ENCODE data around the gene NDC1.
"Not testable (repeated sequence)": the region's sequence is repeated elsewhere in the genome, so short reads cannot be mapped to it uniquely, and the experiment has no call there.

The NDC1 gene, protein sequence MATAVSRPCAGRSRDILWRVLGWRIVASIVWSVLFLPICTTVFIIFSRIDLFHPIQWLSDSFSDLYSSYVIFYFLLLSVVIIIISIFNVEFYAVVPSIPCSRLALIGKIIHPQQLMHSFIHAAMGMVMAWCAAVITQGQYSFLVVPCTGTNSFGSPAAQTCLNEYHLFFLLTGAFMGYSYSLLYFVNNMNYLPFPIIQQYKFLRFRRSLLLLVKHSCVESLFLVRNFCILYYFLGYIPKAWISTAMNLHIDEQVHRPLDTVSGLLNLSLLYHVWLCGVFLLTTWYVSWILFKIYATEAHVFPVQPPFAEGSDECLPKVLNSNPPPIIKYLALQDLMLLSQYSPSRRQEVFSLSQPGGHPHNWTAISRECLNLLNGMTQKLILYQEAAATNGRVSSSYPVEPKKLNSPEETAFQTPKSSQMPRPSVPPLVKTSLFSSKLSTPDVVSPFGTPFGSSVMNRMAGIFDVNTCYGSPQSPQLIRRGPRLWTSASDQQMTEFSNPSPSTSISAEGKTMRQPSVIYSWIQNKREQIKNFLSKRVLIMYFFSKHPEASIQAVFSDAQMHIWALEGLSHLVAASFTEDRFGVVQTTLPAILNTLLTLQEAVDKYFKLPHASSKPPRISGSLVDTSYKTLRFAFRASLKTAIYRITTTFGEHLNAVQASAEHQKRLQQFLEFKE

DNA sequence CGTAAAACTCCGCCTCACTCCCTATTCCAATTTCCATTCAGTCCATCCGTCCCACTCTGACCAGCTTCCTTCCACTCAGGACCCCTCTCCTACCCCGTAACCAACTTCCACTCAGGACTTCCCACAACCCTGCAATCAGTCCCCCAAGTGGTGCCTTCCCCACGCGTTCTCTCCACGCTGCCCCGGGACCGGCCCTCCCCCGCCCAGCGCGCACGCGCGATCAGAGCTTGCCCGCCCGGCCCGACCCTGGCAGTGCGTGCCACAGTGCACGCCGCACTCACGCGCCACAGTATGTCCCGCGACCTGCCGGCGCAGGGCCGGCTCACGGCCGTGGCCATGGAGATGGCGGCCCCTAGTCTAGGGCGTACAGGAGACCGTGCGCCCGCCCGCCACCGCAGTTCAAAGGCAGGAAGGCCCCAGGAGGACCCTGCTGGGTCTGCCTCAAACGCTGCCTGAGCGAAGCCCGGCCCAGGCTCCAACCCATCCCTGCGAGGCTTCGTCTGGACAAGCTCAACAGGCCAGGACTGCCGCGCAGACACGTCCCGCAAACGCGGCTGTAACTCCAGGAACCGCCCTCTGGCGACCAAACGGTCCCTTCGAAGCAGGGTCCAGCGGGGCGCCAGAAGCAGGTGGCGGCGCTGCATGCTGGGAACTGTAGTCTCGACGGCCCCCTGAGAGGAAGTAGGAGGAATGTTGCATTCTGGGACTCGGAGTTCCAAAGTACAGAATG is at the start of gene NDC1:
NDC1 (minus strand) TSS at position 373 of the 730 bp plus-strand sequence; CDS start at position 338, 35 bp downstream.
- H3K27ac Mint-ChIP-seq (ENCODE audit: low read depth), result peak within 1 kb of the TSS; percentile 94
- ATAC-seq (replicated peaks; ENCODE audit: extremely low read depth, poor library complexity, severe bottlenecking) (peak; percentile 91), DNase-seq (ENCODE audit: low spot score in 2 of 2) (peak; percentile 82 to 84)
- H3K27me3 Mint-ChIP-seq, result no peaks in the 10 kb centered on the region
- H3K4me1 Mint-ChIP-seq, result peaks cover 32% of the 10 kb centered on the region
- H3K36me3 Mint-ChIP-seq (ENCODE audit: insufficient read depth), result peaks cover 11% of the 10 kb centered on the region
- peak within 1 kb of the TSS; percentile 97 for H3K4me3 Mint-ChIP-seq
- no peaks in the 10 kb centered on the region for H3K9me3 Mint-ChIP-seq

DNA sequence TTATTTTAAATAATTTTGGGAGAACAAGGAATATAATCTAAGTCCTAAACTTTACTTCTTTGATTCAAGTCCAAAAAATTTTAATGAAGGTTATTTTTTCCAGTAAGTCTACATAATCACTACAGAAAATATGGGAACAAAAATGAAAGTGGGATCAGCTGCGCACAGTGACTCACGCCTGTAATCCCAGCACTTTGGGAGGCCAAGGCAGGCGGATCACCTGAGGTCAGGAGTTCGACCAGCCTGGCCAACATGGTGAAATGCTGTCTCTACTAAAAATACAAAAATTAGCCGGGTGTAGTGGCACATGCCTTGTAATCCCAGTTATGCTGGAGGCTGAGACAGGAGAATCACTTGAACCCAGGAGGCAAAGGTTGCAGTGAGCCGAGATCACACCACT is 45.5 kb upstream of the NDC1 start:
- peaks cover 32% of the 10 kb centered on the region for H3K36me3 Mint-ChIP-seq (ENCODE audit: insufficient read depth)
- not testable (repeated sequence) for ATAC-seq (replicated peaks; ENCODE audit: extremely low read depth, poor library complexity, severe bottlenecking); H3K9me3 Mint-ChIP-seq; H3K4me3 Mint-ChIP-seq; H3K27ac Mint-ChIP-seq (ENCODE audit: low read depth); H3K27me3 Mint-ChIP-seq; DNase-seq (ENCODE audit: low spot score in 2 of 2)
- peaks cover 46% of the 10 kb centered on the region for H3K4me1 Mint-ChIP-seq

DNA sequence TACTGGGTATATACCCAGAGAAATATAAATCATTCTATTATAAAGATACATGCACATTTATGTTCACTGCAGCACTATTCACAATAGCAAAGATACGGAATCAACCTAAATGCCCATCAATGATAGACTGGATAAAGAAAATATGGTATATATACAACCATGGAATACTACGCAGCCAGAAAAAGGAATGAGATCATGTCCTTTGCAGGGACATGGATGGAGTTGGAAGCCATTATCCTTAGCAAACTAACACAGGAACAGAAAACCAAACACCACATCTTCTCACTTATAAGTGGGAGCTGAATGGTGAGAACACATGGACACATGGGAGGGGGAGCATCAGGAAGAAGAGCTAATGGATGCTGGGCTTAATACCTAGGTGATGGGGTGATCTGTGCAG is 43.8 kb upstream of the NDC1 start:
- not testable (repeated sequence) for ATAC-seq (replicated peaks; ENCODE audit: extremely low read depth, poor library complexity, severe bottlenecking); H3K27ac Mint-ChIP-seq (ENCODE audit: low read depth); DNase-seq (ENCODE audit: low spot score in 2 of 2); H3K9me3 Mint-ChIP-seq; H3K4me3 Mint-ChIP-seq; H3K27me3 Mint-ChIP-seq
- peaks cover 42% of the 10 kb centered on the region for H3K36me3 Mint-ChIP-seq (ENCODE audit: insufficient read depth)
- peaks cover 36% of the 10 kb centered on the region for H3K4me1 Mint-ChIP-seq

DNA sequence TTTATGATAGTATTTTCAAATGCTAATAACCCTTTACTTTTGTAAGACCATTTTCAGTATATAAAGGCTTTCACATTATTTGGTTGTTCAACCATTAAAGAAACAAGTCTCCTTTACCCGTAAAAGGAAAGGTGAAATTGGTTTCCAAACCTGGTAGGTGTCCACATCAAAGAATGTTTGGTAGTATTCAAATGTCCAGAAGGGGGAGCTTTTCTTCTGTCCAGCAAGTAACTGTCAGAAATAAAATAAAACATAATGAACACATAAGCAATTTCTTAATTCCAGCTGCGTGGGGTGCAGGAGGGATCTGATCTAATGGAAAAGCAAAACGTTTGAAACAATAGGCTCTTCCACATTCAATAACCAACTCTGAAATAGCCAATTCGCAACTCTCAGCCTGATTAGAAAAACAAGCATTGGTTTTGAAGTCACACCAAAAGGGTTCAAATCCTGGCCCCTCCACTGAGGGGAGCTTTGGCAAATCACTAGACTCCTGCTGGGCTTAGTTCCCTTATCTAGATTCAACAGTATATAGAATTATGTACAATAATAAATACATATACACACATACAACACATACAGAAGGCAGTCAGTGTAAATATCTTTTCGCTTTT is 40.5 kb upstream of the NDC1 start:
- no peak overlapping the region for H3K4me3 Mint-ChIP-seq
- peaks cover 15% of the 10 kb centered on the region for H3K4me1 Mint-ChIP-seq
- H3K27me3 Mint-ChIP-seq, result no peaks in the 10 kb centered on the region
- peaks cover 43% of the 10 kb centered on the region for H3K36me3 Mint-ChIP-seq (ENCODE audit: insufficient read depth)
- peaks cover 5% of the 10 kb centered on the region for H3K9me3 Mint-ChIP-seq
- ATAC-seq (replicated peaks; ENCODE audit: extremely low read depth, poor library complexity, severe bottlenecking), result no peak
- DNase-seq (ENCODE audit: low spot score in 2 of 2), result no peak
- no peak overlapping the region for H3K27ac Mint-ChIP-seq (ENCODE audit: low read depth)

DNA sequence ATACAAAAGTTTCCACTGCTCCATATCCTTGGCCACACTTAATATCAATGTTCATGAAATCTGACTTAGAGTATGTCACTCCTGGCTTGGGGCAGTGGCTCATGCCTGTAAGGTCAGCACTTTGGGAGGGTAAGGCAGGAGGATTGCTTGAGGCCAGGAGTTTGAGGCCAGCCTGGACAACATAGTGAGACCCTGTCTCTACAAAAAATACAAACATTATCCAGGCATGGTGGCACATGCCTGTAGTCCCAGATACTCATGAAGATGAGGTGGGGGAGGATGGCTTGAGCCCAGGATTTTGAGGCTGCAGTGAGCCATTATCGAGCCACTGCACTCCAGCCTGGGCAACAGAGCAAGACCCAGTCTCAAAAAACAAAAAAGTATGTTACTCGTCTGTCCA is 37.1 kb upstream of the NDC1 start:
- not testable (repeated sequence) for H3K9me3 Mint-ChIP-seq; ATAC-seq (replicated peaks; ENCODE audit: extremely low read depth, poor library complexity, severe bottlenecking); H3K27me3 Mint-ChIP-seq; H3K4me3 Mint-ChIP-seq; DNase-seq (ENCODE audit: low spot score in 2 of 2); H3K27ac Mint-ChIP-seq (ENCODE audit: low read depth)
- peaks cover 35% of the 10 kb centered on the region for H3K36me3 Mint-ChIP-seq (ENCODE audit: insufficient read depth)
- H3K4me1 Mint-ChIP-seq, result peaks cover 15% of the 10 kb centered on the region

DNA sequence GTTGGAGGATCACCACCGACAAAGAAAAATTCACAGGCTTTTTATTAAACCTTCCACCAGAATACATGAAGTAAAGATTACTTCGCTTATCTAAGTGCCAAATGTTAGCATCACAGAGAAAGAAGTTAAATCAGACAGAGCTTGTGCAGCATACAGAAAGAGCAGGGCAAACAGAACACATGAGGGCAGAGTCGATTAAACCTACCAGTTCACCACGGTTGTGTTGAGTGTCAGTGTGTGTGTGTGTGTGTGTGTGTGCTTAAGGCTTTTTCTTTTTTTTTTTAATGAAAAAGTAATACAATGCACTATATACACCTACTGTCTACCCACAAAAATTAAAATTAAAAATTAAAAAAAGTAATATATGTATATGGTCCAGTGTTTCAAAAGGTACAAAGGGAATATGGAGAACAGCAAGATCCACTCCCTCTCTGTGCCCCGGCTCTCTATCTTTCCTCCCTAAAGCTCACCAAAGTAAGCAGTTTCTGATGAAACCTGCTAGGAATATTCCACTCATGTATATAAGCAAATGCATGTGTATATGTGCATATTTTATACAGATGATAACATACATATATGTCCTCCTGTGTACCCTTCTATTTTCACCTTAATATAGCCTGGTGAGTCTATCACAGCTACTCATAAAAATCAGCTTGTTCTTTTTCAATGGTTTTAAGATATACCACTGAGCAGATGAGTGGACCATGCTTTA is 33.8 kb upstream of the NDC1 start:
- no peak overlapping the region for H3K27ac Mint-ChIP-seq (ENCODE audit: low read depth)
- H3K4me3 Mint-ChIP-seq, result no peak overlapping the region
- no peak for ATAC-seq (replicated peaks; ENCODE audit: extremely low read depth, poor library complexity, severe bottlenecking)
- H3K4me1 Mint-ChIP-seq, result peaks cover 6% of the 10 kb centered on the region
- no peaks in the 10 kb centered on the region for H3K9me3 Mint-ChIP-seq
- no peak for DNase-seq (ENCODE audit: low spot score in 2 of 2)
- H3K27me3 Mint-ChIP-seq, result no peaks in the 10 kb centered on the region
- H3K36me3 Mint-ChIP-seq (ENCODE audit: insufficient read depth), result peaks cover 37% of the 10 kb centered on the region

DNA sequence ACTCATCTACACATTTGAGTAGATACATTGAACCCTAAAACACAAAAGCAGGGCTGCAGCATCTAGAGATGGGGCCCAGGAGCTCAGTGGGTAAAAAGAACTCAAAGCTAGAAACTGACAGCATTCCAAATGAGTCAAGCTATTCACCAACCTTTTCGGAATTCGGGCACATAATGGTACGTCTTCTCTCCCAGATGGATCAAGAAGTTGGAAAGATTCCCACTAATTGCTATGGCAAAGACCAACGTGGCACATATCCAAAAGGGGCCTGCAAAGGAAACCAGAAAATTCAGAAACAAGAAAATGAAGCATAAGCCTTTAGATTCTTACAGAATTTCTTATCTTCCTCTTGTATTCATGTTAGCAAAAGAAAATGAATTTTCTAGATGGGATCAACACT is 33.1 kb upstream of the NDC1 start:
- peaks cover 6% of the 10 kb centered on the region for H3K4me1 Mint-ChIP-seq
- H3K9me3 Mint-ChIP-seq, result no peaks in the 10 kb centered on the region
- no peaks in the 10 kb centered on the region for H3K27me3 Mint-ChIP-seq
- no peak for ATAC-seq (replicated peaks; ENCODE audit: extremely low read depth, poor library complexity, severe bottlenecking)
- no peak overlapping the region for H3K4me3 Mint-ChIP-seq
- H3K36me3 Mint-ChIP-seq (ENCODE audit: insufficient read depth), result peaks cover 34% of the 10 kb centered on the region
- no peak for DNase-seq (ENCODE audit: low spot score in 2 of 2)
- no peak overlapping the region for H3K27ac Mint-ChIP-seq (ENCODE audit: low read depth)

DNA sequence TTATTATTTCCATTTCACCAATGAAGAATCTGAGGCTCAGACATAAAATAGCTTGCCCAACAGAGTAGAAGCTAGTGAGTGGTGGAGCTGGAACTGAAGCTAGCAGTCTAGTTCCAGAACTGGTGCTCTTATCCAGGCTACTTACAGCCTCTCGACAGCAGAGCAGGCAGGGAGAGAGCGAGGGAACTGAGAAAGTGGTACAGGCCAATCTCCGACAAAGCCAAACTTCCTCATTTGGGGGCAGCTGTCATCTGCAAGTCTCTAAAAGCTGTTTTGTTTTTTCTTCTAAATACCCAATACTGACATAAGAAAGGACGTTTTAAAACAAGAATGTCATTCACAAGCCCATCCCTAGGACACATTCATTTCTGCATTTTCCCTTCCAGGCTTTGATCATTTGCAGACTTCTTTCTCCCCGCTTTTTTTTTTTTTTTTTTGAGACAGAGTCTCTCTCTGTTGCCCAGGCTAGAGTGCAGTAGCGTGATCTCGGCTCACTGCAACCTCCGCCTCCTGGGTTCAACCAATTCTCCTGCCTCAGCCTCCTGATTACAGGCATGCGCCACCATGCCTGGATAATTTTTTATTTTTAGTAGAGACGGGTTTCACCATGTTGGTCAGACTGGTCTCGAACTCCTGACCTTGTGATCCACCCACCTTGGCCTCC is 31.5 kb upstream of the NDC1 start:
- Mint-ChIP-seq H3K36me3 (ENCODE audit: insufficient read depth) (peaks cover 36% of the 10 kb centered on the region), H3K27ac (ENCODE audit: low read depth) (no peak overlapping the region), H3K4me3 (no peak overlapping the region), H3K27me3 (no peaks in the 10 kb centered on the region), H3K4me1 (peaks cover 6% of the 10 kb centered on the region), H3K9me3 (no peaks in the 10 kb centered on the region)
- no peak for DNase-seq (ENCODE audit: low spot score in 2 of 2)
- no peak for ATAC-seq (replicated peaks; ENCODE audit: extremely low read depth, poor library complexity, severe bottlenecking)

DNA sequence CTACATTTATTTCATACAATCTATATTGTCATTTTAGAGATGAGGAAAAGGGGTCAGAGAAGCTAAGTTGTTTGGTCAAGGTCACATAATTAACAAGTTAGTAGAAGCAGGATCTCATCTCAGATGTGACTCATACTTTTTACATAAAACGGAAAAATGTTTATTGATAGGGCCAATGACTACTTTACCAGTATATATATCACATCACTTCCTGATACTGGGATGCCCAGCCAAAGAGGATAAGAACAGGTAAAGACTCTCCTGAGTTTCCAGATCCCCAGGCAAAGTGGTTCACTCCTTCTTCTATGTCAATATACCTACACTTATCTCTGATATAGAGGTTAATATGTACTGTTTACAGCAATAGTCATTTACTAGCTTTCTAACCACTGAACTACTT is 30.5 kb upstream of the NDC1 start:
- no peak for ATAC-seq (replicated peaks; ENCODE audit: extremely low read depth, poor library complexity, severe bottlenecking)
- Mint-ChIP-seq H3K27me3 (no peaks in the 10 kb centered on the region), H3K27ac (ENCODE audit: low read depth) (no peak overlapping the region), H3K9me3 (no peaks in the 10 kb centered on the region), H3K4me1 (peaks cover 6% of the 10 kb centered on the region), H3K4me3 (no peak overlapping the region), H3K36me3 (ENCODE audit: insufficient read depth) (peaks cover 35% of the 10 kb centered on the region)
- DNase-seq (ENCODE audit: low spot score in 2 of 2), result no peak

DNA sequence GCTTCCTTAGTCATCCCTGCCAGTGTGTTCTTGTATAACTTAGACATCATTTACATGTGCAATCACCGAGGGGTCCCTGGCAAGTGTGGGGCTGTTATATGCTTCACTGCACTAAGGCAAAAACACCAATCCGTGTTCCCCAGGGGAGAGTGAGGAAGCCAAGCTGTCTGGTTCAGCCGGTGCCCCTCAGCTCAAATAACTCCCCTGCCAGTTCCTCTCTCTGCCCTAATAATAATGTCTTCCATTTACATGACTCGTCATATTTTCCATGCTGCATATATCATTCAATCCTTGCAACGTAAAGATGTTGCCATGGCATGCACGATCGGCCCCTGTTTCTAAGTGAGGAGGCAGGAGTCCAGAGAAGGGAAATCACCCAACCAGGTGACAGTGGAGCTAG is 24.4 kb upstream of the NDC1 start:
- DNase-seq (ENCODE audit: low spot score in 2 of 2) (no peak), ATAC-seq (replicated peaks; ENCODE audit: extremely low read depth, poor library complexity, severe bottlenecking) (no peak)
- H3K27me3 Mint-ChIP-seq, result no peaks in the 10 kb centered on the region
- H3K4me1 Mint-ChIP-seq, result peaks cover 5% of the 10 kb centered on the region
- H3K27ac Mint-ChIP-seq (ENCODE audit: low read depth), result no peak overlapping the region
- no peaks in the 10 kb centered on the region for H3K9me3 Mint-ChIP-seq
- H3K4me3 Mint-ChIP-seq, result no peak overlapping the region
- peaks cover 20% of the 10 kb centered on the region for H3K36me3 Mint-ChIP-seq (ENCODE audit: insufficient read depth)

DNA sequence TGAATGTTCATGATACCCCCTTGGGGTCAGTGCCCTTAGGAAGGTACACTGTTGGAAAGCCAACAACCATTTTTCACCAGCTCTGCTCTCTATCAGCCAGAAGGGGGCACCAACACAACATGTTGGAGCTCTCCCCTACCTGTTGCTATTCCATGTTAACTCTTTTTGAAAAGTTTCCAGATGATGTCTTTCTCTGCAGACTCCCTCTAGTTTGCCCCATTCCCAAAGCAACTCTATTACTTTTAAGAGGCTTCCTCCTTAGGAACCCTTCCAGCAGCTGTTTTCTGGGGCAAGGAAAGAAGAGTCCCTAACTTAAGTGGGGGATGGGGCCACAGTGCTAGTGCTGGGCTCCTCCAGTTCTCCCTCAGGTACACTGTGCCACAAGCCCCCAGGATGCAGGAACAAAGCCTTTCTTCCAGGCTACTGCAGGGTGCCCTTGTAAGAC is 22.9 kb upstream of the NDC1 start:
- Mint-ChIP-seq H3K4me1 (peaks cover 5% of the 10 kb centered on the region), H3K9me3 (no peaks in the 10 kb centered on the region), H3K27me3 (no peaks in the 10 kb centered on the region), H3K4me3 (no peak overlapping the region), H3K36me3 (ENCODE audit: insufficient read depth) (peaks cover 18% of the 10 kb centered on the region), H3K27ac (ENCODE audit: low read depth) (no peak overlapping the region)
- DNase-seq (ENCODE audit: low spot score in 2 of 2) (peak; percentile 12 to 30), ATAC-seq (replicated peaks; ENCODE audit: extremely low read depth, poor library complexity, severe bottlenecking) (peak; percentile 49)
